Myocyte (in vitro differentiated cells): ENCODE measurements around the gene PPM1M. TPM values are rescaled to one million over a fixed set of nuclear protein-coding genes. Genes with fewer than 3 reads are reported as not detected.

Experiments
- DNase-seq: peaks from one replicate; pipeline ENCODE4 v3.0.0-alpha.2; 2012; ENCODE audit warnings: low read depth
- microRNA counts: library from miRNA; unstranded; fragments of <30 nt; microRNA quantifications from one replicate; lab custom pipeline; 2016
- microRNA-seq: library from miRNA; unstranded; fragments of <30 nt; microRNA quantifications from one replicate; pipeline ENCODE4, GENCODE V29; 2016
- total RNA-seq: library from RNA; depleted of rRNA; stranded (reverse); fragments of >200 nt; gene quantifications from 2 replicates; pipeline ENCODE4 v1.2.3, GENCODE V29; 2014

PPM1M gene
- total RNA-seq, 1 donor from 2014 or later: 5.5 TPM

- no peak for DNase-seq
Observed at GRCh38 chr3:52293491-52294319, 48.1 kb downstream of the PPM1M start.

DNA sequence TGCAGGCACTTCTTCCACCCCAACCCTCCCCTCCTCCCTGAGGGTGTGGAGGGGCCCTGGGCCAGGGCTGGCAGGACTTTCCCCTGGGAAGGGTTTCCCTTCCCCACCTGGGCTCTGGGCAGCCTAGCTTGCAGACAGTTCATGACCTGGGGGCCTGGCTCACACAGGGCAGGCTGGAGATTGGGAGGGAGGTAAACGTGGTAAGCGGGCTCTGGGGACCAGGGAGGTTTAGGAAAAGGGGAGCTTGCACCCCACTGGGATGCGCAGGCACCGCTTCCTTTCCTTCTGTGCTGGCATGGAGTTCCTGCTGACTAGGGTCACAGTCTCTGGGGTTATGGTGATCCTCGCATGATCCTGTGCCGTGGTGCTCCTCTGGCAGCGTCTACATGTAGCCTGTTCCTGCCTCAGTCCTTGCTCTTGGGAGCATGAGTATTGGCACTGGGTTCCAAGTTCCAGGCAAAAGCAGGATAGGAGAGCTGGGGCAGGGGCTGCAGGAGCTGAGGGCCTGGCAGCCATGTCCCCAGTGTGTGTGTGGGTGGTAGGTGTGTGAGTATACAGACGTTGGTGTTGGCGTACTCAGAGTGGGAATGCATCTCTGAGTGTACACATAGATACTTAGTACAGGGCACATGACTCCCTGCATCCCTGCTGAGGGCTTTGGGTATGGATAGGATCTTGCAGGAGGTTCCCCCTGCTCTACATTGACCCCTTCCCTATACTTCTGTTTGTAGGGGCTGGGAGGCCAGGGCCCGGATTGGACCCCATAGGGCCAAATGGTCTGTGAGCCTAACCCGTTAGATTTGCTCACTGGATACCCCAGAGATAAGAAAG is 49.0 kb downstream of the PPM1M start:
- DNase-seq: no peak

- DNase-seq: no peak
Observed at GRCh38 chr3:52295671-52296208, 50.2 kb downstream of the PPM1M start.

DNA sequence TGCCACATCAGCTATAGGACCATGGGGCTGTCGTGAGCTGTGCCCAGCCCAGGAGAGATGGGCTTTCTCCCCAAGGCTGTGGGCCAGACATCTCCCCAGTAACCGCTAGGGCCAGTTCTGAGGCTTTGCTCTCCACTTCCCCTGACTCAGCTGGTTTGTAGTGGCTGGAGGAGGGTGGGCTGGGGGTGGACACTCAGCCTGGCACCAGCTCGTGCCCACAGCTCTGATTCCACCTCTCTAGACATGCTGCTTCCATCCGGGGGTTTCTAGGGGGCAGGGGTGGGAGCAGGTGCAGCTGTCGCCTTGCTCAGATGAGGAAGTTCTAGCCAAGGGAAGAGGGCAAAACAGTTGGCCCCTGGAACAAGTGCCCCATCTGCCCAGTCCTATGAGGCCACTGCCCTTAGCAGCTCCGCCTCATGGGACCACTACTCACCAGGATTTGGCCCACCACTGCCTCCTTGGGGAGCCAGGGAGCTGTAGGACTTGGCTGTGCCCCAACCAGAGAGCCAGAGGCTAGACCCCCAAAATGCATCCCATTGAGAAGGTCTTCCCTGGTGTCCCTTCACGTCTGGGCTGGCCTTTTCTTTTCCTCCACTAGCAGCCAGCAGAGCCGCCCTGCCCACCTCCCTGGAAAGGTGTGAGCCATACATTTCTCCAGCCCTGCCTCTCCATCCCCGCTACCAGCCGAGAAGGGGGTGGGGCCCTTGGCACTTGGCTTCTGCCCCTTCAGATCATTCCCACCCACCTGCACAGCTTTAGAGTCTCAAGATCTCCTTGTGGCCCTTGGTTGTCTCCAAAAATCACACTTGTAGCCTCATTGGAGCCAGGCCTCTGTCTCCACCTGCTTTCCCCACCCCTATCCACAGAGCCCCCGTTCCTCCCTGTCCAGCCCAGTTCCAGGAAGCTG is 51.9 kb downstream of the PPM1M start:
- DNase-seq: peak; percentile 49

DNA sequence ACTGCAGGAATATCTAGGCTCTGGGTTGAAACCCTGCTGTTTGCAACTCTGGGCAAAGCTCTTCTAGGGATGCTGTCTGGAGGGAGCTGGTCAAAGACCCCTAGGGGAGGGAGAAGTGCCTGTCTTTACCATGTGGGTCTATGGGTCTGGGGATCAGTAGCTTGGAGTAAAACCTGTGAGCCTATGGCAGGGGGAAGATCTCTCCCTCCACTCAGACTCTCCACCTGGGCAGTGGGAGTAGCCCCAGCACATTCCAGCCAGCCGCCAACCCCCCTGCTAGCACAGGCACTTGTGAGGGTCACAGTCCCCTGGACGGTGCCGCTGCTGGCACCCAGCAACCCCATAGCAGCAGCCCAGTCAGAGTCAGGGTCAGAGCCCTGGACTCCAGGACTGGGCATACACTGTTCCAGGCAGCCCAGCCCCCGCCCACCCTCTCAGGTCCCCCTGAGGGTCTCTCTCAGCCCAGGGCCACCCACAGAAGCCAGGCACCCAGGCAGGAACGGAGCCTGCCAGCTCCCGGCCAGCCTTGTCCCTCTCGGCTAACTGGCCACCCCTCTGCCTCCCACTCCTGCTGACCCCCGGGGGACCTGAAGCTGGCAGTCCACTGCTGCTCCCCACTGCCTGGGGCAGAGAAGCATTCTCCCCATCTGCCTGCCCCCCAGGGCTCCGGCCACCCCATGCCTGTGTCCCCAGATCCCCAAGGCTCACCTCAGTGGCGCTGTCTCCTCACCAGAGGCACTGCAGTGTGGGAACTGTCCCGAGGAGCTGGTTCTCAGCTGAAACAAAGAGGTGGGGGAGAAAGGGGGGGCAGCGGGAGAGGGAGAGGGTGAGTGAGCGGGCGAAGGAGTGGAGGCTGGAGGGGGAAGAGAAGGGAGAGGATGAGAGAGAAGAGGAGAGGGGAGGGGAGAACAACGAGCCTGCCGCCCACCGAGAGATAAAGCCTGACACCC is 52.9 kb downstream of the PPM1M start:
- no peak for DNase-seq

DNA sequence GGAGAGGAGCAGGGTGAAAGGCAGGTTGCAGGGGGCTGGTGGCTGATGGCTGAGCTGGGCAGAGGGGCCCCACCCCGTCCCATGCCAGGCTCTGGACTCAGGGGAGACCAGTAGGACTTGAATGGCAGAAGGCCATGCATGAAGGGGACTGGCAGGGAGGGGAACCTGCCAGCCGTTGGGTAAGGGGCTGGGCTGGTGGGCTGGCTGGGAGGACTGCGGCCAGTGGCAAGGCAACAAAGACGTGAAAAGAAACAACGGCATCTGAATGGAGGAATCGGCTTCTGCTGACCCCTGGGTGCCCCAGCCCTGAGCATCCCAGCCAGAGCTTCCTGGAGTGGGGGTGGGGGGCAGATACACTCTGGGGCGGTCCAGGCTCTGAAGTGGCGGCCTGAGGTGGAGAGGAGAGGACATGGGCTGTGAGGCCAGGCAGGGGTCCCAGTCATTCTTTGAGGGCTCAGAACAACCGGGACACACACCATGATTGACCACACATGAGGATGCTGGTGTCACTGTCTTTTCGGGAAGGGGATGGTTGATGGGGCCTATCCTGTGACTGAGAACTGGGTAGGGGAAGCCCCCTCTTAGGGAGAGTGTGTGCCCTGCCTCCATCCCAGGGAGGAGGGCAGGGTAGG is 53.8 kb downstream of the PPM1M start:
- no peak for DNase-seq

MicroRNA genes within 50 kb of the gene (microRNA counts, 767-probe panel; counts per million panel counts)
- microRNA hsa-let-7g-5p (lab: Ali Mortazavi, UCI): 15,736 counts per million, percentile 89 among the panel's probes with 10 or more counts

Small RNA genes within 50 kb of the gene (microRNA-seq; reads per million reads assigned to microRNA genes)
- gene MIR135A1: not detected
- gene MIRLET7G: 39,800 reads per million, percentile 98 among the genes with 10 or more reads in this experiment

Other genes with a start within 250 kb of the PPM1M start
- gene RPL29, start 249.9 kb upstream of the PPM1M start, total RNA-seq: 1,456 and 1,610 TPM in 2 replicates
- gene DUSP7, start 189.2 kb upstream of the PPM1M start, total RNA-seq: 8.9 and 12.3 TPM in 2 replicates
- 1.2 and 1.3 TPM in 2 replicates for gene POC1A, start 91.3 kb upstream of the PPM1M start, total RNA-seq
- 59.7 and 83.9 TPM in 2 replicates for gene ALAS1, start 47.6 kb upstream of the PPM1M start, total RNA-seq
- gene TLR9, start 20.1 kb upstream of the PPM1M start, total RNA-seq: 0.05 TPM in 1 of 2 replicates, not detected in the other
- 24.3 and 67.9 TPM in 2 replicates for gene TWF2, start 6.6 kb upstream of the PPM1M start, total RNA-seq
- 49.5 and 58.6 TPM in 2 replicates for gene WDR82, start 32.9 kb downstream of the PPM1M start, total RNA-seq
- 6.3 and 7.8 TPM in 2 replicates for gene GLYCTK, start 42.1 kb downstream of the PPM1M start, total RNA-seq
- 1.9 and 3.8 TPM in 2 replicates for gene DNAH1, start 70.6 kb downstream of the PPM1M start, total RNA-seq
- gene BAP1, start 164.2 kb downstream of the PPM1M start, total RNA-seq: 70.9 and 96.7 TPM in 2 replicates
- gene PHF7, start 164.9 kb downstream of the PPM1M start, total RNA-seq: 7.9 and 15.4 TPM in 2 replicates
- 0.68 and 1.9 TPM in 2 replicates for gene SEMA3G, start 199.3 kb downstream of the PPM1M start, total RNA-seq
- gene TNNC1, start 208.3 kb downstream of the PPM1M start, total RNA-seq: 3,730 and 3,876 TPM in 2 replicates
- 63.9 and 93.0 TPM in 2 replicates for gene NISCH, start 209.8 kb downstream of the PPM1M start, total RNA-seq
- gene STAB1, start 249.6 kb downstream of the PPM1M start, total RNA-seq: 0.16 and 0.59 TPM in 2 replicates